Vein endothelial cell (primary cell): ENCODE measurements around the gene KIR2DL1. TPM values are rescaled to one million over a fixed set of nuclear protein-coding genes. Genes with fewer than 3 reads are reported as not detected.

Experiments
- small RNA-seq: library from RNA; depleted of rRNA; stranded (forward); fragments of <200 nt; gene quantifications from one replicate; pipeline ENCODE3, GENCODE V24; 2012
- total RNA-seq: library from RNA; depleted of rRNA; stranded (reverse); fragments of >200 nt; gene quantifications from 2 replicates; pipeline ENCODE4 v1.2.3, GENCODE V29; 2012

The KIR2DL1 gene
- not detected in 2 replicates for total RNA-seq

GRCh38 chr19:54769646-54770045 is at the start of gene KIR2DL1:
KIR2DL1 (plus strand) TSS chr19:54769793; CDS start chr19:54769851, 58 bp downstream.

GRCh38 chr19:54724142-54724541 is 45.5 kb upstream of the KIR2DL1 start, which contains the start of gene KIR3DL3:
KIR3DL3 (plus strand) TSS chr19:54724442; CDS start chr19:54724497, 55 bp downstream.

GRCh38 chr19:54738306-54738705 is 31.3 kb upstream of the KIR2DL1 start, which contains the start of gene KIR2DL3:
KIR2DL3 (plus strand) TSS chr19:54738513; CDS start chr19:54738546, 33 bp downstream.

GRCh38 chr19:54803410-54803809 is 33.8 kb downstream of the KIR2DL1 start, which contains the start of gene KIR2DL4:
KIR2DL4 (plus strand) TSS chr19:54803610; CDS start chr19:54803652, 42 bp downstream.

GRCh38 chr19:54816251-54816650 is 46.7 kb downstream of the KIR2DL1 start, which contains the start of gene KIR3DL1:
KIR3DL1 (plus strand) TSS chr19:54816468.

GRCh38 chr19:54832496-54832895 is 62.9 kb downstream of the KIR2DL1 start, which contains the start of gene KIR2DS4:
KIR2DS4 (plus strand) TSS chr19:54832676.

Small RNA genes within 50 kb of the gene (small RNA-seq; reads per million reads assigned to genes)
- not detected for gene KIR3DP1

Other genes starting within 250 kb of the KIR2DL1 start
- gene LILRA2, start 196.0 kb upstream of the KIR2DL1 start, total RNA-seq = not detected in 2 replicates
- gene LILRA1, start 176.2 kb upstream of the KIR2DL1 start, total RNA-seq = not detected in 2 replicates
- not detected in 2 replicates for gene LILRB1, start 139.3 kb upstream of the KIR2DL1 start, total RNA-seq
- gene LILRB4, start 106.8 kb upstream of the KIR2DL1 start, total RNA-seq = not detected in 2 replicates
- gene KIR3DL3, start 45.4 kb upstream of the KIR2DL1 start, total RNA-seq = not detected in 2 replicates
- gene KIR2DL3, start 31.3 kb upstream of the KIR2DL1 start, total RNA-seq = not detected in 2 replicates
- not detected in 2 replicates for gene KIR2DL4, start 33.8 kb downstream of the KIR2DL1 start, total RNA-seq
- not detected in 2 replicates for gene KIR3DL1, start 46.7 kb downstream of the KIR2DL1 start, total RNA-seq
- not detected in 2 replicates for gene KIR2DS4, start 62.9 kb downstream of the KIR2DL1 start, total RNA-seq
- gene KIR3DL2, start 80.7 kb downstream of the KIR2DL1 start, total RNA-seq = not detected in 2 replicates
- gene FCAR, start 104.4 kb downstream of the KIR2DL1 start, total RNA-seq = not detected in 2 replicates
- gene NCR1, start 136.4 kb downstream of the KIR2DL1 start, total RNA-seq = not detected in 2 replicates
- gene NLRP7, start 177.7 kb downstream of the KIR2DL1 start, total RNA-seq = not detected in 2 replicates
- 0.76 and 1.6 TPM in 2 replicates for gene NLRP2, start 196.6 kb downstream of the KIR2DL1 start, total RNA-seq